Endothelial cell of umbilical vein (primary cell): ENCODE measurements around the gene CCDC93. TPM values are rescaled to one million over a fixed set of nuclear protein-coding genes. Genes with fewer than 3 reads are reported as not detected.

ENCODE experiments used
- BruUV-seq: library from RNA; stranded (reverse); fragments of 400-500 nt; replicated peaks from 2 replicates; lab custom pipeline; 2021; lab: Mats Ljungman, UMichigan
- CTCF ChIA-PET: fragments of 300-600, 350-600 bp; sonication (Branson Sonifier 250); formaldehyde crosslinking; loops from one replicate; lab custom pipeline; 2021; ENCODE audit warnings: antibody characterized with exemption, inconsistent platforms; lab: Charles Lee
- POLR2A ChIA-PET: fragments of 300-600, 350-600 bp; sonication (Branson Sonifier 250); formaldehyde crosslinking; loops from one replicate; lab custom pipeline; 2021; ENCODE audit warnings: antibody characterized with exemption, inconsistent platforms; lab: Charles Lee
- DNase-seq: peaks from one replicate; pipeline ENCODE4 v3.0.0-alpha.2; 2011; ENCODE audit warnings: low read depth, low spot score
- FAIRE-seq: peaks from 2 replicates; lab custom pipeline; 2011; peaks lifted over from hg19 to GRCh38; lab: Jason Lieb, UNC
- H2AFZ ChIP-seq: 2 replicates; pipeline ENCODE4 v1.6.0; 2012; ENCODE audit warnings: low read depth, low read length, control low read depth, inconsistent platforms
- H3K27ac ChIP-seq: 2 replicates; pipeline ENCODE4 v1.5.1; 2011; ENCODE audit warnings: low read depth, mild to moderate bottlenecking, control low read depth, low read length, moderate library complexity; ENCODE audit not compliant: insufficient read depth
- H3K27me3 ChIP-seq, 2 experiments: 2 replicates each; pipeline versions ENCODE4 v1.6.0 to v1.6.1; 2011; ENCODE audit warnings: low read length in 2 of 2, mixed read lengths in 1 of 2; ENCODE audit not compliant: control insufficient read depth in 2 of 2, insufficient read depth in 2 of 2
- H3K36me3 ChIP-seq, 2 experiments: 2 replicates in 1 of 2; 3 replicates in 1 of 2; pipeline ENCODE4 v1.5.1; 2011; ENCODE audit warnings: low read length in 2 of 2, mild to moderate bottlenecking in 1 of 2, moderate library complexity in 1 of 2; ENCODE audit not compliant: control insufficient read depth in 2 of 2, insufficient read depth in 2 of 2; ENCODE audit errors: extremely low read depth in 1 of 2
- H3K4me1 ChIP-seq: 3 replicates; pipeline ENCODE4 v1.5.1; 2011; ENCODE audit warnings: mild to moderate bottlenecking, low read length; ENCODE audit not compliant: control insufficient read depth, insufficient read depth; ENCODE audit errors: extremely low read depth
- H3K4me2 ChIP-seq: 2 replicates; pipeline ENCODE4 v1.6.1; 2011; ENCODE audit warnings: low read length, control low read depth, mixed read lengths; ENCODE audit not compliant: insufficient read depth
- H3K4me3 ChIP-seq, 3 experiments: fragments of 200-600 bp in 1 of 3; sonication (generic), shearing (Covaris generic) in 1 of 3; replicated peaks in 1 of 3; 2 replicates each; pipeline ENCODE4 v1.5.1; 2011 to 2016; ENCODE audit warnings: control low read depth in 3 of 3, low read length in 3 of 3, mild to moderate bottlenecking in 2 of 3, inconsistent platforms in 1 of 3, low read depth in 1 of 3, moderate library complexity in 1 of 3; ENCODE audit not compliant: insufficient read depth in 1 of 3
- H3K79me2 ChIP-seq: 2 replicates; pipeline ENCODE4 v1.6.0; 2012; ENCODE audit warnings: low read length, inconsistent platforms; ENCODE audit not compliant: control insufficient read depth, insufficient read depth
- H3K9ac ChIP-seq: replicated peaks from 2 replicates; pipeline ENCODE3; 2011; ENCODE audit warnings: low read length, control low read depth; ENCODE audit not compliant: insufficient read depth; ENCODE audit errors: extremely low read depth
- H3K9me1 ChIP-seq: replicated peaks from 3 replicates; pipeline ENCODE4 v1.6.0; 2011; ENCODE audit warnings: mild to moderate bottlenecking, low read length; ENCODE audit not compliant: control insufficient read depth, insufficient read depth; ENCODE audit errors: extremely low read depth
- H3K9me3 ChIP-seq: replicated peaks from 2 replicates; pipeline ENCODE4 v1.5.1; 2012; ENCODE audit warnings: low read length, inconsistent platforms; ENCODE audit not compliant: control insufficient read depth, insufficient read depth
- H4K20me1 ChIP-seq: replicated peaks from 2 replicates; pipeline ENCODE3; 2011; ENCODE audit warnings: mild to moderate bottlenecking, low read length; ENCODE audit not compliant: control insufficient read depth, insufficient read depth; ENCODE audit errors: extremely low read depth
- CTCF ChIP-seq, 2 donors: IDR thresholded peaks; 1 replicate in 1 of 2; 2 replicates in 1 of 2; pipeline ENCODE4 v1.5.1; 2011; ENCODE audit warnings: low read length in 2 of 2, mild to moderate bottlenecking in 2 of 2, moderate library complexity in 2 of 2, control low read depth in 1 of 2, inconsistent platforms in 1 of 2, low read depth in 1 of 2; ENCODE audit not compliant: insufficient read depth in 1 of 2; ENCODE audit errors: extremely low read depth in 1 of 2
- EZH2 ChIP-seq: IDR thresholded peaks from 2 replicates; pipeline ENCODE4 v1.6.1; 2012; ENCODE audit warnings: borderline replicate concordance, low read depth, mild to moderate bottlenecking, moderate library complexity, low read length, inconsistent platforms; ENCODE audit not compliant: severe bottlenecking
- GATA2 ChIP-seq: IDR thresholded peaks from 2 replicates; pipeline ENCODE4 v1.7.0; 2011; ENCODE audit warnings: low read depth, mild to moderate bottlenecking, moderate library complexity, mixed read lengths, low read length; ENCODE audit not compliant: insufficient read length, insufficient read depth
- MAX ChIP-seq: IDR thresholded peaks from 2 replicates; pipeline ENCODE4 v1.6.1; 2011; ENCODE audit not compliant: insufficient read depth, insufficient read length
- MYC ChIP-seq: IDR thresholded peaks from one replicate; pipeline ENCODE4 v1.6.1; 2011; ENCODE audit warnings: mild to moderate bottlenecking, low read depth, low read length
- POLR2A ChIP-seq: IDR thresholded peaks from 2 replicates; pipeline ENCODE4 v1.6.1; 2012; ENCODE audit warnings: low read depth, mild to moderate bottlenecking, control low read depth, low read length
- POLR2AphosphoS5 ChIP-seq: IDR thresholded peaks from 2 replicates; pipeline ENCODE4 v1.6.1; 2012; ENCODE audit warnings: low read depth, mild to moderate bottlenecking, control low read depth, low read length, moderate library complexity; ENCODE audit not compliant: insufficient read depth
- dilution Hi-C: fragments of 300-500 bp; cut with MboI; formaldehyde crosslinking; loops from one replicate; pipeline ENCODE4 v1.15.0; 2019; ENCODE audit warnings: low sequenced_read_pairs; ENCODE audit not compliant: extremely low pct_ligation_motif_present
- intact Hi-C: fragments of 100-400 bp; cut with micrococcal nuclease; formaldehyde crosslinking; loops from one replicate; pipeline ENCODE4 v1.10.0; 2022
- polyA plus RNA-seq, 4 experiments: library from polyadenylated mRNA; depleted of rRNA in 3 of 4; stranded (reverse) in 3 of 4; unstranded in 1 of 4; fragments of >200 nt; gene quantifications; 2 replicates each; pipeline versions ENCODE4 v1.2.1 to v1.2.3, GENCODE V29; 2011 to 2012; ENCODE audit warnings: missing spikeins in 1 of 4
- total RNA-seq: library from RNA; stranded (reverse); gene quantifications from 2 replicates; pipeline ENCODE4 v1.2.3, GENCODE V29; 2021

CCDC93 gene
- total and polyA plus RNA-seq, 2 donors (not counting 3 experiments of a cell fraction or from before 2014, with no cell fraction given) = 13.8 to 35.1 TPM

- no peaks in the 10 kb centered on the region for H3K27me3 ChIP-seq
- TF ChIP-seq MYC = no peak
- no peak for TF ChIP-seq GATA2
- TF ChIP-seq CTCF (IDR thresholded peaks at IDR 0.05; ENCODE audit: extremely low read depth in 1 of 2, insufficient read depth in 1 of 2, low read depth in 1 of 2, low read length in 2 of 2) = no peak
- no peak for TF ChIP-seq POLR2A
- no peak for TF ChIP-seq MAX
- no peak for TF ChIP-seq EZH2
- TF ChIP-seq POLR2AphosphoS5 = no peak
- H3K9me1 ChIP-seq = no peaks in the 10 kb centered on the region
- H2AFZ ChIP-seq = no peak overlapping the region
- no peak overlapping the region for H3K4me3 ChIP-seq
- intact Hi-C loops = no loop called here
- H3K4me1 ChIP-seq = no peaks in the 10 kb centered on the region
- no peaks in the 10 kb centered on the region for H3K79me2 ChIP-seq
- no TSS peak for BruUV-seq
- ChIA-PET POLR2A (interaction anchor here (1.2 kb wide), 1 partner anchor 30 kb away, joined by 3 read pairs; no protein-coding TSS in a partner anchor), CTCF (interaction anchor here (0.6 to 1.8 kb wide), 4 partner anchors 13 to 30 kb away, joined by 3 to 6 read pairs (median 4); no protein-coding TSS in a partner anchor)
- H3K36me3 ChIP-seq = peaks cover 7 to 29% of the 10 kb centered on the region in 2 experiments
- dilution Hi-C loops = no loop called here
- no peak overlapping the region for H3K9ac ChIP-seq
- H3K4me2 ChIP-seq = no peak overlapping the region
- DNase-seq = no peak
- no peak for FAIRE-seq
- no peaks in the 10 kb centered on the region for H3K9me3 ChIP-seq
- H4K20me1 ChIP-seq = no peaks in the 10 kb centered on the region
- H3K27ac ChIP-seq = no peak overlapping the region
These were observed 40.3 kb downstream of the CCDC93 start for GRCh38 chr2:117973498-117974082.
